Neural progenitor cell (in vitro differentiated cells): ENCODE results near the gene PRDM10. TPM values are rescaled to one million over a fixed set of nuclear protein-coding genes. Genes with fewer than 3 reads are reported as not detected.

Experiments used
- DNase-seq: peaks from one replicate; pipeline ENCODE4 v3.0.0-alpha.2; 2016; ENCODE audit warnings: low spot score
- H2AFZ ChIP-seq: fragments of 200-600 bp; sonication (generic); replicated peaks from 2 replicates; pipeline ENCODE4 v1.6.1; 2016; ENCODE audit warnings: antibody characterized with exemption
- H3F3A ChIP-seq: fragments of 200-600 bp; sonication (generic); 2 replicates; pipeline ENCODE4 v1.6.1; 2016; ENCODE audit warnings: antibody characterized with exemption, low read depth
- H3K27ac ChIP-seq: fragments of 200-600 bp; sonication (generic); 2 replicates; pipeline ENCODE4 v1.5.1; 2016; ENCODE audit warnings: mild to moderate bottlenecking
- H3K27me3 ChIP-seq: fragments of 200-600 bp; sonication (generic); 2 replicates; pipeline ENCODE4 v1.6.1; 2016; ENCODE audit warnings: mild to moderate bottlenecking, moderate library complexity
- H3K36me3 ChIP-seq: fragments of 200-600 bp; sonication (generic); 2 replicates; pipeline ENCODE4 v1.5.1; 2016
- H3K4me1 ChIP-seq: fragments of 200-600 bp; sonication (generic); 2 replicates; pipeline ENCODE4 v1.6.1; 2016; ENCODE audit warnings: mixed run types
- H3K4me2 ChIP-seq: fragments of 200-600 bp; sonication (generic); 2 replicates; pipeline ENCODE4 v1.6.1; 2016
- H3K4me3 ChIP-seq: fragments of 200-600 bp; sonication (generic); 2 replicates; pipeline ENCODE4 v1.5.1; 2016
- H3K79me2 ChIP-seq: fragments of 200-600 bp; sonication (generic); 2 replicates; pipeline ENCODE4 v1.6.1; 2016; ENCODE audit warnings: low read depth
- H3K9ac ChIP-seq: fragments of 200-600 bp; sonication (generic); 2 replicates; pipeline ENCODE4 v1.6.1; 2016
- H3K9me3 ChIP-seq: fragments of 200-600 bp; sonication (generic); 2 replicates; pipeline ENCODE4 v1.5.1; 2016; ENCODE audit warnings: low read depth
- H4K20me1 ChIP-seq: fragments of 200-600 bp; sonication (generic); 2 replicates; pipeline ENCODE4 v1.6.1; 2016; ENCODE audit warnings: low read depth
- H3K27ac Mint-ChIP-seq: 3 replicates; pipeline ENCODE4 v1.8.0; 2021; ENCODE audit warnings: mixed read lengths
- H3K27me3 Mint-ChIP-seq: 2 replicates; pipeline ENCODE4 v1.8.0; 2022; ENCODE audit warnings: low read depth, mild to moderate bottlenecking, inconsistent platforms, moderate library complexity, mixed read lengths; ENCODE audit not compliant: insufficient read depth
- H3K36me3 Mint-ChIP-seq: 3 replicates; pipeline ENCODE4 v1.8.0; 2021; ENCODE audit warnings: mixed read lengths
- H3K4me1 Mint-ChIP-seq: 3 replicates; pipeline ENCODE4 v1.8.0; 2021; ENCODE audit warnings: mixed read lengths
- H3K4me3 Mint-ChIP-seq: 3 replicates; pipeline ENCODE4 v1.8.0; 2021; ENCODE audit warnings: mild to moderate bottlenecking, moderate library complexity, mixed read lengths
- H3K9me3 Mint-ChIP-seq: 3 replicates; pipeline ENCODE4 v1.8.0; 2020; ENCODE audit warnings: mixed read lengths
- EZH2 ChIP-seq: fragments of 200-600 bp; sonication (generic); IDR thresholded peaks from 2 replicates; pipeline ENCODE4 v1.6.1; 2017; ENCODE audit warnings: antibody characterized with exemption, mild to moderate bottlenecking, moderate library complexity
- EZH2phosphoT487 ChIP-seq: fragments of 200-600 bp; sonication (generic); IDR thresholded peaks from 2 replicates; pipeline ENCODE4 v1.6.1; 2017; ENCODE audit warnings: antibody characterized with exemption
- total RNA-seq: library from RNA; depleted of rRNA; stranded (reverse); fragments of >200 nt; gene quantifications from 2 replicates; pipeline ENCODE4 v1.2.3, GENCODE V29; 2015; ENCODE audit warnings: low replicate concordance
- TF ChIP-seq, protein P1 (sequence below): fragments of 200-600 bp; sonication (generic); IDR thresholded peaks from 2 replicates; pipeline ENCODE4 v1.5.1; 2017; ENCODE audit warnings: antibody characterized with exemption, mild to moderate bottlenecking

The PRDM10 gene
- total RNA-seq, 1 donor from 2014 or later: 16.3 TPM

GRCh38 chr11:129929721-129930120 lies 72.9 kb downstream of the PRDM10 start:
- H3K9me3 Mint-ChIP-seq: no peaks in the 10 kb centered on the region
- Histone ChIP-seq H3K9ac (no peak overlapping the region), H4K20me1 (no peaks in the 10 kb centered on the region), H3K9me3 (no peaks in the 10 kb centered on the region), H3K27ac (no peak overlapping the region), H3K4me3 (no peak overlapping the region), H3K79me2 (no peaks in the 10 kb centered on the region), H2AFZ (no peak overlapping the region), H3K4me2 (no peak overlapping the region), H3K27me3 (no peaks in the 10 kb centered on the region), H3F3A (no peaks in the 10 kb centered on the region), H3K4me1 (no peaks in the 10 kb centered on the region), H3K36me3 (no peaks in the 10 kb centered on the region)
- peaks cover 19% of the 10 kb centered on the region for H3K36me3 Mint-ChIP-seq
- no peak for DNase-seq
- H3K4me1 Mint-ChIP-seq: peaks cover 4% of the 10 kb centered on the region
- H3K27me3 Mint-ChIP-seq: no peaks in the 10 kb centered on the region
- TF ChIP-seq EZH2phosphoT487 (no peak), EZH2 (no peak)
- TF ChIP-seq, protein P1, sequence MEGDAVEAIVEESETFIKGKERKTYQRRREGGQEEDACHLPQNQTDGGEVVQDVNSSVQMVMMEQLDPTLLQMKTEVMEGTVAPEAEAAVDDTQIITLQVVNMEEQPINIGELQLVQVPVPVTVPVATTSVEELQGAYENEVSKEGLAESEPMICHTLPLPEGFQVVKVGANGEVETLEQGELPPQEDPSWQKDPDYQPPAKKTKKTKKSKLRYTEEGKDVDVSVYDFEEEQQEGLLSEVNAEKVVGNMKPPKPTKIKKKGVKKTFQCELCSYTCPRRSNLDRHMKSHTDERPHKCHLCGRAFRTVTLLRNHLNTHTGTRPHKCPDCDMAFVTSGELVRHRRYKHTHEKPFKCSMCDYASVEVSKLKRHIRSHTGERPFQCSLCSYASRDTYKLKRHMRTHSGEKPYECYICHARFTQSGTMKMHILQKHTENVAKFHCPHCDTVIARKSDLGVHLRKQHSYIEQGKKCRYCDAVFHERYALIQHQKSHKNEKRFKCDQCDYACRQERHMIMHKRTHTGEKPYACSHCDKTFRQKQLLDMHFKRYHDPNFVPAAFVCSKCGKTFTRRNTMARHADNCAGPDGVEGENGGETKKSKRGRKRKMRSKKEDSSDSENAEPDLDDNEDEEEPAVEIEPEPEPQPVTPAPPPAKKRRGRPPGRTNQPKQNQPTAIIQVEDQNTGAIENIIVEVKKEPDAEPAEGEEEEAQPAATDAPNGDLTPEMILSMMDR: no peak
- no peak overlapping the region for H3K4me3 Mint-ChIP-seq
- H3K27ac Mint-ChIP-seq: no peak overlapping the region

DNA sequence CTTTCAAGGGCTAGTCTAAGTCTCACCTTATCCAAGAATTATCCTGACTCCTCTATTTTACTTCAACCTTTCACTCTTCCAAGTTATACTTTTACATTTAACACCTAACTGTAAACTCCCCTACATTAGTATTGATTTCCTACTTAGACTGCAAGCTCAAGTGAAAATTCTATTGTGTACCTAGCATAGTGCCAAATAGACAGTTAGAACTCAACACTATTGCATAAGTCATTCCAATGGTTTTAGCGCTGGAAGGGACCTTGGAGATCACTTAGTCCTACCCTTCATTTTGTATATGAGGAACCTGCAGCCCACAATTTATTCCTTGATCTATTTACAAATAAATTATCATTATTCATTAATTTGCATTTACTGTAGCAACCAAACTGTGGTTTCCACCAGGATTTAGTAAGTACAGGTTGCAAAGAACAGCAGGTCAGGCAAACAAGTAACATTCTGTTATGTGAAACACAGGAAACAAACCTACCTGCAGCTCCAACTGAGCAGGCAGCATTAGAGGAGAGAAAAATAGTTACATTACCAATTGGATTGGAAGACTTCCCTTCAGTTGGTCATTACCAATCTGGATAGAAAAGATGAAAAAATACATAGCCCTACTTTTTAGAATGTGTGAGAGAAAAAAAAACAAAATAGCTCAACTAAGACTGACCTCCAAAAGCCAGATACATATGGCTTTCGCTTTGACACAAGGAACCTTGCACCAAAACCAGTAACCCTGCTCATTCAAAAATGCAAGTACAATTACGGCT lies 73.5 kb downstream of the PRDM10 start:
- Mint-ChIP-seq H3K27me3 (no peaks in the 10 kb centered on the region), H3K27ac (no peak overlapping the region), H3K36me3 (peaks cover 13% of the 10 kb centered on the region), H3K9me3 (no peaks in the 10 kb centered on the region), H3K4me1 (peaks cover 4% of the 10 kb centered on the region), H3K4me3 (no peak overlapping the region)
- no peak overlapping the region for H3K4me2 ChIP-seq
- H3K79me2 ChIP-seq: no peaks in the 10 kb centered on the region
- H3F3A ChIP-seq: no peaks in the 10 kb centered on the region
- DNase-seq: no peak
- no peaks in the 10 kb centered on the region for H3K9me3 ChIP-seq
- no peaks in the 10 kb centered on the region for H4K20me1 ChIP-seq
- no peaks in the 10 kb centered on the region for H3K36me3 ChIP-seq
- H2AFZ ChIP-seq: no peak overlapping the region
- no peak overlapping the region for H3K27ac ChIP-seq
- TF ChIP-seq, protein P1: no peak
- TF ChIP-seq EZH2phosphoT487 (no peak), EZH2 (no peak)
- H3K4me3 ChIP-seq: no peak overlapping the region
- no peak overlapping the region for H3K9ac ChIP-seq
- H3K27me3 ChIP-seq: no peaks in the 10 kb centered on the region
- no peaks in the 10 kb centered on the region for H3K4me1 ChIP-seq

DNA sequence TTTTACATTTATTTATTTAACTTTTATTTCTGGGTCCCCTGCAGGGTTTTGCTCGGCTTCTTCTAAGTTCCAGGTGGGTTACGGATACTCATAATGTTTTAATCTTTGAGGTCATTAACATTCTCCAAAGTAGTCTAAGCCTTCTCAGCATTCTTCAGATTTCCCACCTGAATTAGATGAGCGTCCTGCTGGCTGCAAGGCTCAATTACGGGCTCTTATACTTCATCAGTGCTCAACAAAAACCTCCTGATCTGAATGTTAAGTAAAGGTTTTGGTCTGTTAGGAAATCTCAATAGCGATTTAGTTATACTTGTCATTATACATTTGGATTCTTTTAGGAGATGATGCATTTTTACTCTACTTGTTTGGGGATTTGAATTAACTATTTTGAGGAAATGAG lies 80.0 kb downstream of the PRDM10 start:
- TF ChIP-seq, protein P1: no peak
- no peak for TF ChIP-seq EZH2phosphoT487
- Histone ChIP-seq H3F3A (no peaks in the 10 kb centered on the region), H3K4me2 (no peak overlapping the region), H3K4me1 (no peaks in the 10 kb centered on the region), H3K9ac (no peak overlapping the region), H3K36me3 (peaks cover 6% of the 10 kb centered on the region), H3K9me3 (no peaks in the 10 kb centered on the region), H3K79me2 (no peaks in the 10 kb centered on the region), H3K27me3 (no peaks in the 10 kb centered on the region), H2AFZ (no peak overlapping the region), H4K20me1 (no peaks in the 10 kb centered on the region), H3K27ac (no peak overlapping the region), H3K4me3 (no peak overlapping the region)
- no peak for DNase-seq
- Mint-ChIP-seq H3K4me1 (no peaks in the 10 kb centered on the region), H3K27ac (no peak overlapping the region), H3K4me3 (no peak overlapping the region), H3K9me3 (no peaks in the 10 kb centered on the region), H3K27me3 (no peaks in the 10 kb centered on the region), H3K36me3 (no peaks in the 10 kb centered on the region)
